HEK293 (cell line): ENCODE measurements around the gene ANGPTL4.
A peak's percentile ranks its signal among the peaks of the same experiment; 100 is the strongest.

Experiments
- EGR2 ChIP-seq: fragments of 450-650 bp; formaldehyde crosslinking; IDR thresholded peaks from 2 replicates; pipeline ENCODE4 v1.5.1; 2016; ENCODE audit warnings: low read depth, missing biosample characterization, missing genetic modification characterization
- PBX3 ChIP-seq: sonication (generic); formaldehyde crosslinking; IDR thresholded peaks from 2 replicates; pipeline ENCODE4 v1.8.1; 2022; ENCODE audit warnings: mild to moderate bottlenecking, moderate library complexity, missing genetic modification reagents
- PRDM4 ChIP-seq: fragments of 450-650 bp; formaldehyde crosslinking; IDR thresholded peaks from 2 replicates; pipeline ENCODE4 v1.5.1; 2017; ENCODE audit warnings: missing biosample characterization, missing genetic modification characterization
- TCF7L2 ChIP-seq: IDR thresholded peaks from 2 replicates; pipeline ENCODE4 v1.6.1; 2011; ENCODE audit warnings: low read depth, mild to moderate bottlenecking, inconsistent platforms, low read length, moderate library complexity, borderline replicate concordance
- TSHZ1 ChIP-seq: fragments of 450-650 bp; formaldehyde crosslinking; IDR thresholded peaks from 2 replicates; pipeline ENCODE4 v1.5.1; 2016; ENCODE audit warnings: missing biosample characterization, missing genetic modification characterization, borderline replicate concordance
- YY1 ChIP-seq: fragments of 450-650 bp; formaldehyde crosslinking; IDR thresholded peaks from 2 replicates; pipeline ENCODE4 v1.5.1; 2018; ENCODE audit warnings: missing biosample characterization, missing genetic modification characterization
- ZBTB11 ChIP-seq: fragments of 450-650 bp; formaldehyde crosslinking; conservative IDR thresholded peaks from 2 replicates; pipeline ENCODE4 v1.5.1; 2016; ENCODE audit warnings: low read depth, missing biosample characterization, missing genetic modification characterization
- ZBTB21 ChIP-seq: fragments of 450-650 bp; formaldehyde crosslinking; IDR thresholded peaks from 2 replicates; pipeline ENCODE4 v1.5.1; 2017; ENCODE audit warnings: missing biosample characterization, missing genetic modification characterization
- ZBTB26 ChIP-seq: fragments of 450-650 bp; formaldehyde crosslinking; optimal IDR thresholded peaks from 2 replicates; pipeline ENCODE3; 2016; ENCODE audit warnings: missing biosample characterization, mild to moderate bottlenecking, missing genetic modification characterization
- ZFP37 ChIP-seq: fragments of 450-650 bp; formaldehyde crosslinking; IDR thresholded peaks from 2 replicates; pipeline ENCODE4 v1.5.1; 2016; ENCODE audit warnings: missing biosample characterization, missing genetic modification characterization
- ZFP41 ChIP-seq: fragments of 450-650 bp; formaldehyde crosslinking; IDR thresholded peaks from 2 replicates; pipeline ENCODE4 v1.5.1; 2016; ENCODE audit warnings: missing biosample characterization, missing genetic modification characterization, borderline replicate concordance
- ZNF10 ChIP-seq: fragments of 450-650 bp; formaldehyde crosslinking; IDR thresholded peaks from 2 replicates; pipeline ENCODE4 v1.5.1; 2017; ENCODE audit warnings: missing biosample characterization, missing genetic modification characterization
- ZNF121 ChIP-seq: fragments of 450-650 bp; formaldehyde crosslinking; IDR thresholded peaks from 2 replicates; pipeline ENCODE4 v1.5.1; 2016; ENCODE audit warnings: missing biosample characterization, missing genetic modification characterization
- ZNF155 ChIP-seq: fragments of 450-650 bp; formaldehyde crosslinking; IDR thresholded peaks from 2 replicates; pipeline ENCODE4 v1.5.1; 2016; ENCODE audit warnings: missing biosample characterization, missing genetic modification characterization
- ZNF223 ChIP-seq: fragments of 450-650 bp; formaldehyde crosslinking; IDR thresholded peaks from 2 replicates; pipeline ENCODE4 v1.5.1; 2016; ENCODE audit warnings: missing biosample characterization, missing genetic modification characterization
- ZNF335 ChIP-seq: fragments of 450-650 bp; formaldehyde crosslinking; conservative IDR thresholded peaks from 2 replicates; pipeline ENCODE4 v1.5.1; 2016; ENCODE audit warnings: missing biosample characterization, missing genetic modification characterization
- ZNF341 ChIP-seq: fragments of 450-650 bp; formaldehyde crosslinking; IDR thresholded peaks from 2 replicates; pipeline ENCODE4; 2016; ENCODE audit warnings: low read depth, missing biosample characterization, missing genetic modification characterization
- ZNF362 ChIP-seq: fragments of 450-650 bp; formaldehyde crosslinking; IDR thresholded peaks from 2 replicates; pipeline ENCODE4 v1.5.1; 2016; ENCODE audit warnings: missing biosample characterization, missing genetic modification characterization
- ZNF473 ChIP-seq: fragments of 450-650 bp; formaldehyde crosslinking; IDR thresholded peaks from 2 replicates; pipeline ENCODE4 v1.5.1; 2017; ENCODE audit warnings: missing biosample characterization, missing genetic modification characterization
- ZNF639 ChIP-seq: fragments of 450-650 bp; formaldehyde crosslinking; IDR thresholded peaks from 2 replicates; pipeline ENCODE4 v1.5.1; 2016; ENCODE audit warnings: missing biosample characterization, missing genetic modification characterization
- ZNF658 ChIP-seq: fragments of 450-650 bp; formaldehyde crosslinking; IDR thresholded peaks from 2 replicates; pipeline ENCODE4; 2016; ENCODE audit warnings: missing biosample characterization, missing genetic modification characterization
- ZNF670 ChIP-seq: fragments of 450-650 bp; formaldehyde crosslinking; IDR thresholded peaks from 2 replicates; pipeline ENCODE4 v1.5.1; 2016; ENCODE audit warnings: missing biosample characterization, missing genetic modification characterization, low read depth
- ZNF76 ChIP-seq: fragments of 450-650 bp; formaldehyde crosslinking; IDR thresholded peaks from 2 replicates; pipeline ENCODE4; 2016; ENCODE audit warnings: low read depth, missing biosample characterization, missing genetic modification characterization, borderline replicate concordance
- ZNF768 ChIP-seq: fragments of 450-650 bp; formaldehyde crosslinking; IDR thresholded peaks from 2 replicates; pipeline ENCODE4 v1.5.1; 2018; ENCODE audit warnings: missing biosample characterization, mild to moderate bottlenecking, missing genetic modification characterization
- ZNF843 ChIP-seq: fragments of 450-650 bp; formaldehyde crosslinking; IDR thresholded peaks from 2 replicates; pipeline ENCODE4 v1.5.1; 2016; ENCODE audit warnings: missing biosample characterization, missing genetic modification characterization

The ANGPTL4 gene

DNA sequence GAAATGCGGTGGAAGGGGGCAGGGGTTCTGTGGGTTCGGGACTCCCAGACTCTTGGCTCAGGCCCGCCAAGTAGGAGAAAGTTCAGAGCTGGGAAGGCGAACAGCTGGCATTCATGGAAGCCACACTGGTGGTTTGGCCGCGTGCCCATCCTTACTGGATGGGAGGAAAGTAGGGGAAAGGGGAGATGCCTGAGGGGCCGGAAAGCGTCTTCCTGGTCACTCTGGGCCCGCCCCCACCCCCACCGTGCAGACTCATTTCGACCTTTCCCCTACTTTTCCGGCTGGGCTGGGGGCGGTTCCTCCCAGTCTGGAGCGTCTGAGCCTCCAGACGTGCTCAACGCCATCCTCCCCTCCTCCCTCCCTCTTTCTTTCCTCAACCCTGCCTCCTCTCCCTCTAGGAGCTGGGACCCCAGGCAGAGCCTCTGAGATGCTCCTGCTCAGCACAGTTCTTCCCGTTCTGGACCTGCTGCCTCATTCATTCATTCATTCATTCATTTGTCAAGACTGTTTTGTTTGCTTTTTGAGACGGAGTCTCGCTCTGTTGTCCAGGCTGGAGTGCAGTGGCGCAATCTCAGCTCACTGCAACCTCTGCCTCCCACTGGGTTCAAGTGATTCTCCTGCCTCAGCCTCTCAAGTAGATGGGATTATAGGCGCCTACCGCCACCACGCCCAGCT is 3.5 kb downstream of the ANGPTL4 start (continued):
- TF ChIP-seq ZNF341 (tag by site-specific recombination) (peak; percentile 42), PBX3 (CRISPR knock-in tag) (0 out of 2 replicates have a peak, but pooled peaks have one; percentile 72), ZNF335 (peak; percentile 78), PRDM4 (tag by site-specific recombination) (no peak), ZBTB11 (tag by site-specific recombination) (no peak), ZFP41 (tag by site-specific recombination) (no peak), ZBTB21 (tag by site-specific recombination) (peak; percentile 57; the same call in 1 of the 2 replicates), ZNF639 (tag by site-specific recombination) (no peak), TCF7L2 (no peak), ZNF121 (peak; percentile 98), ZNF768 (no peak), ZNF473 (tag by site-specific recombination) (no peak), ZNF155 (tag by site-specific recombination) (no peak), ZNF670 (tag by site-specific recombination) (no peak), ZBTB26 (tag by site-specific recombination) (peak; percentile 23), ZNF10 (no peak), ZFP37 (tag by site-specific recombination) (no peak), YY1 (tag by site-specific recombination) (no peak), EGR2 (0 out of 2 replicates have a peak, but pooled peaks have one; percentile 38), ZNF658 (tag by site-specific recombination) (0 out of 2 replicates have a peak, but pooled peaks have one; percentile 32), TSHZ1 (tag by site-specific recombination) (no peak), ZNF843 (peak; percentile 61; the same call in 1 of the 2 replicates), ZNF76 (tag by site-specific recombination) (no peak), ZNF223 (tag by site-specific recombination) (no peak), ZNF362 (tag by site-specific recombination) (no peak)
